IMR-90 (cell line): Measurements from ENCODE around the gene ACOT7. TPM values are rescaled to one million over a fixed set of nuclear protein-coding genes. Genes with fewer than 3 reads are reported as not detected.

Experiments
- ATAC-seq: fragments of 200-7000 bp; cut with Tn5 transposase; 2 replicates; pipeline ENCODE4 v1.9.1; 2020; ENCODE audit warnings: low read depth, mild to moderate bottlenecking, moderate library complexity
- BruUV-seq: library from RNA; stranded (reverse); fragments of 400-500 nt; replicated peaks from 2 replicates; lab custom pipeline; 2021; lab: Mats Ljungman, UMichigan
- CTCF ChIA-PET: fragments of 300-600 bp; formaldehyde crosslinking; extraction: SDS; loops from one replicate; lab custom pipeline; 2021; ENCODE audit warnings: antibody characterized with exemption; lab: Yijun Ruan, JAX
- POLR2A ChIA-PET: fragments of 300-600 bp; sonication (Branson Sonifier 250); formaldehyde crosslinking; loops from one replicate; lab custom pipeline; 2022; ENCODE audit warnings: antibody characterized with exemption; ENCODE audit not compliant: unreplicated experiment; lab: Charles Lee
- DNase-seq: peaks from one replicate; pipeline ENCODE4 v3.0.0; 2013
- H2AFZ ChIP-seq: replicated peaks from 2 replicates; pipeline ENCODE3; 2013; ENCODE audit warnings: low read length, mild to moderate bottlenecking; ENCODE audit not compliant: poor library complexity
- H2AK5ac ChIP-seq: 2 replicates; pipeline ENCODE4 v1.6.1; 2013; ENCODE audit warnings: low read depth, low read length, inconsistent platforms
- H2AK9ac ChIP-seq: replicated peaks from 2 replicates; pipeline ENCODE3; 2013; ENCODE audit warnings: mild to moderate bottlenecking, low read depth, low read length, moderate library complexity; ENCODE audit not compliant: poor library complexity
- H2BK120ac ChIP-seq: 2 replicates; pipeline ENCODE4 v1.6.1; 2013; ENCODE audit warnings: low read depth, low read length, inconsistent platforms
- H2BK15ac ChIP-seq: 3 replicates; pipeline ENCODE4 v1.6.1; 2013; ENCODE audit warnings: low read depth, low read length, inconsistent platforms
- H2BK20ac ChIP-seq: 2 replicates; pipeline ENCODE4 v1.6.1; 2013; ENCODE audit warnings: low read depth, mild to moderate bottlenecking, inconsistent platforms, low read length, moderate library complexity
- H2BK5ac ChIP-seq: 2 replicates; pipeline ENCODE4 v1.6.1; 2013; ENCODE audit warnings: mild to moderate bottlenecking, low read depth, low read length, inconsistent platforms; ENCODE audit not compliant: poor library complexity, severe bottlenecking
- H3K14ac ChIP-seq: replicated peaks from 2 replicates; pipeline ENCODE4 v1.6.1; 2013; ENCODE audit warnings: low read depth, low read length, inconsistent platforms
- H3K18ac ChIP-seq: 2 replicates; pipeline ENCODE4 v1.6.1; 2013; ENCODE audit warnings: low read depth, low read length, control low read depth
- H3K23ac ChIP-seq: 2 replicates; pipeline ENCODE4 v1.6.1; 2013; ENCODE audit warnings: low read depth, low read length, inconsistent platforms
- H3K27ac ChIP-seq: 2 replicates; pipeline ENCODE4 v1.5.1; 2013; ENCODE audit warnings: mild to moderate bottlenecking, control low read depth, low read length; ENCODE audit not compliant: insufficient read depth
- H3K27me3 ChIP-seq: 2 replicates; pipeline ENCODE4 v1.6.1; 2013; ENCODE audit warnings: low read length; ENCODE audit not compliant: control insufficient read depth, insufficient read depth
- H3K36me3 ChIP-seq: 2 replicates; pipeline ENCODE4 v1.6.1; 2013; ENCODE audit warnings: low read length, mixed read lengths; ENCODE audit not compliant: control insufficient read depth, insufficient read depth
- H3K4ac ChIP-seq: 2 replicates; pipeline ENCODE4 v1.6.1; 2013; ENCODE audit warnings: low read depth, low read length, inconsistent platforms
- H3K4me1 ChIP-seq: 2 replicates; pipeline ENCODE4 v1.6.1; 2013; ENCODE audit warnings: low read length, mixed read lengths; ENCODE audit not compliant: control insufficient read depth, insufficient read depth
- H3K4me2 ChIP-seq: 2 replicates; pipeline ENCODE4 v1.6.1; 2013; ENCODE audit warnings: low read depth, mild to moderate bottlenecking, control low read depth, low read length, moderate library complexity
- H3K4me3 ChIP-seq: 2 replicates; pipeline ENCODE4 v1.5.1; 2013; ENCODE audit warnings: low read depth, mild to moderate bottlenecking, control low read depth, low read length, moderate library complexity; ENCODE audit not compliant: insufficient read depth
- H3K56ac ChIP-seq: 2 replicates; pipeline ENCODE4 v1.6.1; 2013; ENCODE audit warnings: low read length, inconsistent platforms; ENCODE audit not compliant: insufficient read depth; ENCODE audit errors: extremely low read depth
- H3K79me1 ChIP-seq, 2 experiments: 2 replicates each; pipeline ENCODE4 v1.6.1; 2013; ENCODE audit warnings: low read length in 2 of 2, inconsistent platforms in 1 of 2, low read depth in 1 of 2
- H3K9ac ChIP-seq: 2 replicates; pipeline ENCODE4 v1.6.1; 2013; ENCODE audit warnings: low read depth, low read length, control low read depth
- H3K9me1 ChIP-seq: 2 replicates; pipeline ENCODE4 v1.6.1; 2013; ENCODE audit warnings: low read length, inconsistent platforms; ENCODE audit not compliant: insufficient read depth
- H3K9me3 ChIP-seq: 2 replicates; pipeline ENCODE4 v1.6.1; 2013; ENCODE audit warnings: low read length; ENCODE audit not compliant: control insufficient read depth, insufficient read depth
- H4K20me1 ChIP-seq: 2 replicates; pipeline ENCODE4 v1.6.1; 2013; ENCODE audit warnings: low read length, inconsistent platforms; ENCODE audit not compliant: insufficient read depth
- H4K5ac ChIP-seq: 2 replicates; pipeline ENCODE4 v1.6.1; 2013; ENCODE audit warnings: mild to moderate bottlenecking, low read depth, low read length, control low read depth
- H4K8ac ChIP-seq, 2 experiments: 2 replicates each; pipeline ENCODE4 v1.6.1; 2013; ENCODE audit warnings: low read depth in 2 of 2, low read length in 2 of 2, control low read depth in 1 of 2, inconsistent platforms in 1 of 2
- H4K91ac ChIP-seq: 2 replicates; pipeline ENCODE4 v1.6.1; 2013; ENCODE audit warnings: low read depth, low read length, inconsistent platforms; ENCODE audit not compliant: insufficient read depth
- BHLHE40 ChIP-seq: fragments of 150-350 bp; IDR thresholded peaks from 2 replicates; pipeline ENCODE4 v1.6.1; 2016; ENCODE audit warnings: mild to moderate bottlenecking, low read depth, low read length
- CEBPB ChIP-seq: IDR thresholded peaks from 2 replicates; pipeline ENCODE4 v1.6.1; 2012; ENCODE audit warnings: low read depth, low read length, improper control_type of control experiment
- CHD1 ChIP-seq: IDR thresholded peaks from 2 replicates; pipeline ENCODE4 v1.6.1; 2012; ENCODE audit warnings: low read depth, low read length, improper control_type of control experiment
- FOS ChIP-seq: fragments of 150-350 bp; IDR thresholded peaks from 2 replicates; pipeline ENCODE4 v1.6.1; 2016; ENCODE audit warnings: low read depth, low read length
- MAFK ChIP-seq: IDR thresholded peaks from 2 replicates; pipeline ENCODE4 v1.6.1; 2012; ENCODE audit warnings: low read depth, low read length, improper control_type of control experiment
- MAZ ChIP-seq: IDR thresholded peaks from 2 replicates; pipeline ENCODE4 v1.6.1; 2012; ENCODE audit warnings: low read depth, mild to moderate bottlenecking, low read length, improper control_type of control experiment, moderate library complexity, borderline replicate concordance
- MXI1 ChIP-seq: IDR thresholded peaks from 2 replicates; pipeline ENCODE4 v1.6.1; 2012; ENCODE audit warnings: low read depth, mild to moderate bottlenecking, low read length, moderate library complexity, borderline replicate concordance
- NFE2L2 ChIP-seq: fragments of 150-350 bp; IDR thresholded peaks from 2 replicates; pipeline ENCODE4 v1.6.1; 2016; ENCODE audit warnings: low read depth, mild to moderate bottlenecking, low read length
- POLR2A ChIP-seq: IDR thresholded peaks from 2 replicates; pipeline ENCODE4 v1.6.1; 2012; ENCODE audit warnings: mild to moderate bottlenecking, low read depth, low read length
- RCOR1 ChIP-seq: IDR thresholded peaks from 2 replicates; pipeline ENCODE4 v1.6.1; 2012; ENCODE audit warnings: mild to moderate bottlenecking, low read length, improper control_type of control experiment; ENCODE audit not compliant: insufficient replicate concordance
- RFX5 ChIP-seq: IDR thresholded peaks from 2 replicates; pipeline ENCODE4 v1.8.0; 2012; ENCODE audit warnings: low read depth, mild to moderate bottlenecking, low read length, moderate library complexity
- WGBS, 2 experiments: methylation state at CpG; one replicate each; pipeline versions ENCODE4 v1.1.5 to v1.1.7; 2013; ENCODE audit warnings: missing lambda C conversion rate in 2 of 2; ENCODE audit not compliant: insufficient read length in 1 of 2; ENCODE audit errors: extremely low coverage in 2 of 2; 5-methylcytosine and 5-hydroxymethylcytosine counted together
- dilution Hi-C: fragments of 300-500 bp; cut with HindIII; formaldehyde crosslinking; loops from one replicate; pipeline ENCODE4 v1.14.3; 2018; ENCODE audit warnings: low sequenced_read_pairs; ENCODE audit not compliant: unreplicated experiment
- in situ Hi-C: fragments of 300-500 bp; cut with MboI; formaldehyde crosslinking; loops from 3 replicates; pipeline ENCODE4 v1.14.3; 2019; ENCODE audit warnings: low sequenced_read_pairs, inconsistent platforms, mixed read lengths
- intact Hi-C: fragments of 100-400 bp; cut with micrococcal nuclease; formaldehyde crosslinking; loops from 2 replicates; pipeline ENCODE4 v1.10.0; 2022
- polyA plus RNA-seq, 3 experiments: library from polyadenylated mRNA; depleted of rRNA; stranded (reverse); fragments of >200 nt; gene quantifications; 2 replicates each; pipeline ENCODE4 v1.2.3, GENCODE V29; 2012; ENCODE audit warnings: low replicate concordance in 1 of 3
- total RNA-seq: library from RNA; depleted of rRNA; stranded (reverse); fragments of >200 nt; gene quantifications from 2 replicates; pipeline ENCODE4 v1.2.3, GENCODE V29; 2012
- TF ChIP-seq, protein P1 (sequence below): fragments of 150-350 bp; IDR thresholded peaks from 2 replicates; pipeline ENCODE4 v1.6.1; 2017; ENCODE audit warnings: mild to moderate bottlenecking, antibody characterized with exemption, low read length, low read depth
- TF ChIP-seq, protein P2 (sequence below): conservative IDR thresholded peaks from 2 replicates; pipeline ENCODE4 v1.5.1; 2012; ENCODE audit warnings: mild to moderate bottlenecking, low read depth, low read length, improper control_type of control experiment

The ACOT7 gene
- total and polyA plus RNA-seq, 2 of the 4 experiments (the other 2 are of a cell fraction) = 51.6 to 242 TPM

DNA sequence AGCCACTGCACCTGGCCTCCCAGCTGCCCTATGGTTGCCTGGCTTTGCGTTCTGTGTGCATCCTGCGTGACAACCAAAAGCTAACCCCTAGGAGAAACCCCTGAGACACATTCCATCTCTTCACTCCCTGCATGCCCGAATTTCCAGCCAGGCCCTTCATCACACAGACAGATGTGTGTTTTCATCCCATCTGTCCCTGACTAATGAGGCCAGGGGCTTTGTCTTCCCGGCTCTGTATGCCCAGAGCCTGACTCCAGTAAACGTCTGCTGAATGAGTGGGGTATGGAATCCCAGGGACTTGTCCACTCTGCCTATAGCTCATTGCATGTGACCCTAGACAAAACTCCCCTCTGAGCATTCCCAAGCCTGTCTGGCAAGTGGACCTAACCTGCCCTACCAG, 40.6 kb upstream of the ACOT7 start:
- no peak overlapping the region for H3K4me3 ChIP-seq
- no peaks in the 10 kb centered on the region for H3K9me1 ChIP-seq
- dilution Hi-C loops = no loop called here
- H3K4me1 ChIP-seq = peaks cover 3% of the 10 kb centered on the region; the same call in 1 of the 2 replicates
- H3K56ac ChIP-seq = no peak overlapping the region
- in situ Hi-C loops = no loop called here
- no peak overlapping the region for H3K18ac ChIP-seq
- no peaks in the 10 kb centered on the region for H3K9me3 ChIP-seq
- WGBS, 2 experiments = 20% methylated on average over 2 of the region's 5 CpGs; no CpG with 5 or more reads in 1 of the 2 experiments
- no peak overlapping the region for H3K27ac ChIP-seq
- H2AK9ac ChIP-seq = no peak overlapping the region
- H3K9ac ChIP-seq = no peak overlapping the region
- peaks cover 45% of the 10 kb centered on the region for H3K27me3 ChIP-seq
- no peak overlapping the region for H2BK120ac ChIP-seq
- no peak overlapping the region for H3K14ac ChIP-seq
- no peaks in the 10 kb centered on the region for H3K79me1 ChIP-seq
- intact Hi-C loops = no loop called here
- TF ChIP-seq FOS (no peak), RFX5 (no peak), NFE2L2 (no peak), BHLHE40 (no peak), MXI1 (no peak), POLR2A (no peak), MAFK (no peak), RCOR1 (no peak), CHD1 (no peak), MAZ (no peak), CEBPB (no peak)
- TF ChIP-seq, protein P1, sequence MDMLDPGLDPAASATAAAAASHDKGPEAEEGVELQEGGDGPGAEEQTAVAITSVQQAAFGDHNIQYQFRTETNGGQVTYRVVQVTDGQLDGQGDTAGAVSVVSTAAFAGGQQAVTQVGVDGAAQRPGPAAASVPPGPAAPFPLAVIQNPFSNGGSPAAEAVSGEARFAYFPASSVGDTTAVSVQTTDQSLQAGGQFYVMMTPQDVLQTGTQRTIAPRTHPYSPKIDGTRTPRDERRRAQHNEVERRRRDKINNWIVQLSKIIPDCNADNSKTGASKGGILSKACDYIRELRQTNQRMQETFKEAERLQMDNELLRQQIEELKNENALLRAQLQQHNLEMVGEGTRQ = no peak
- TF ChIP-seq, protein P2, sequence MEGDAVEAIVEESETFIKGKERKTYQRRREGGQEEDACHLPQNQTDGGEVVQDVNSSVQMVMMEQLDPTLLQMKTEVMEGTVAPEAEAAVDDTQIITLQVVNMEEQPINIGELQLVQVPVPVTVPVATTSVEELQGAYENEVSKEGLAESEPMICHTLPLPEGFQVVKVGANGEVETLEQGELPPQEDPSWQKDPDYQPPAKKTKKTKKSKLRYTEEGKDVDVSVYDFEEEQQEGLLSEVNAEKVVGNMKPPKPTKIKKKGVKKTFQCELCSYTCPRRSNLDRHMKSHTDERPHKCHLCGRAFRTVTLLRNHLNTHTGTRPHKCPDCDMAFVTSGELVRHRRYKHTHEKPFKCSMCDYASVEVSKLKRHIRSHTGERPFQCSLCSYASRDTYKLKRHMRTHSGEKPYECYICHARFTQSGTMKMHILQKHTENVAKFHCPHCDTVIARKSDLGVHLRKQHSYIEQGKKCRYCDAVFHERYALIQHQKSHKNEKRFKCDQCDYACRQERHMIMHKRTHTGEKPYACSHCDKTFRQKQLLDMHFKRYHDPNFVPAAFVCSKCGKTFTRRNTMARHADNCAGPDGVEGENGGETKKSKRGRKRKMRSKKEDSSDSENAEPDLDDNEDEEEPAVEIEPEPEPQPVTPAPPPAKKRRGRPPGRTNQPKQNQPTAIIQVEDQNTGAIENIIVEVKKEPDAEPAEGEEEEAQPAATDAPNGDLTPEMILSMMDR = no peak
- H3K23ac ChIP-seq = no peak overlapping the region
- no peak overlapping the region for H4K8ac ChIP-seq
- H2BK15ac ChIP-seq = no peak overlapping the region
- no peak overlapping the region for H4K5ac ChIP-seq
- CTCF ChIA-PET = no interaction called here
- H4K20me1 ChIP-seq = no peaks in the 10 kb centered on the region; the same call in 1 of the 2 replicates
- no TSS peak for BruUV-seq
- H2BK5ac ChIP-seq = no peak overlapping the region
- H4K91ac ChIP-seq = no peak overlapping the region
- POLR2A ChIA-PET = no interaction called here
- no peak overlapping the region for H2BK20ac ChIP-seq
- H3K4ac ChIP-seq = no peak overlapping the region
- no peak overlapping the region for H2AFZ ChIP-seq
- no peak for ATAC-seq
- no peak overlapping the region for H3K4me2 ChIP-seq
- no peak for DNase-seq
- H3K36me3 ChIP-seq = no peaks in the 10 kb centered on the region
- H2AK5ac ChIP-seq = no peak overlapping the region
